Hepatocyte (in vitro differentiated cells): ENCODE measurements around the gene AUTS2.

ENCODE experiments used
- CTCF ChIP-seq: fragments of 200-600 bp; sonication (generic); IDR thresholded peaks from 2 replicates; pipeline ENCODE4 v1.5.1; 2016; ENCODE audit warnings: antibody characterized with exemption, mild to moderate bottlenecking; ENCODE audit not compliant: poor library complexity
- EZH2 ChIP-seq: fragments of 200-600 bp; sonication (generic); IDR thresholded peaks from 2 replicates; pipeline ENCODE4 v1.6.1; 2016; ENCODE audit warnings: antibody characterized with exemption, mild to moderate bottlenecking, borderline replicate concordance
- EZH2phosphoT487 ChIP-seq: fragments of 200-600 bp; sonication (generic); IDR thresholded peaks from one replicate; pipeline ENCODE4 v1.6.1; 2018; ENCODE audit warnings: antibody characterized with exemption, mild to moderate bottlenecking, low read depth, moderate library complexity; ENCODE audit not compliant: unreplicated experiment, severe bottlenecking

- no peak for TF ChIP-seq EZH2phosphoT487
- no peak for TF ChIP-seq CTCF
- no peak for TF ChIP-seq EZH2
Observed at GRCh38 chr7:70212281-70212680, 614.0 kb downstream of the AUTS2 start.
